Activated T-helper 1 cell treated with anti-CD3 and anti-CD28 coated beads, Interleukin-2, amount 50 U/mL, for 16 hours (primary cell): ENCODE data around the gene JPH3.
A peak's percentile ranks its signal among the peaks of the same experiment; 100 is the strongest.
"Not testable (repeated sequence)": the region's sequence is repeated elsewhere in the genome, so short reads cannot be mapped to it uniquely, and the experiment has no call there.

Experiments
- DNase-seq, 2 donors: peaks; one replicate each; pipeline ENCODE4 v3.0.0-alpha.2; 2020; ENCODE audit warnings: low read depth in 1 of 2, low spot score in 1 of 2

The JPH3 gene

GRCh38 chr16:87709677-87710076 is 107.4 kb downstream of the JPH3 start:
- no peak for DNase-seq

- DNase-seq = no peak
Measured at GRCh38 chr16:87710887-87711286, 108.6 kb downstream of the JPH3 start.

GRCh38 chr16:87712184-87712762 is 110.0 kb downstream of the JPH3 start:
- no peak for DNase-seq

- DNase-seq = peak; percentile 15 to 25
Measured at GRCh38 chr16:87713451-87714229, 111.3 kb downstream of the JPH3 start.

- DNase-seq = no peak
Measured at GRCh38 chr16:87715231-87715630, 112.9 kb downstream of the JPH3 start.

- no peak for DNase-seq
Measured at GRCh38 chr16:87715658-87716057, 113.3 kb downstream of the JPH3 start.

- DNase-seq = not testable (repeated sequence)
Measured at GRCh38 chr16:87718831-87719230, 116.5 kb downstream of the JPH3 start.

- no peak for DNase-seq
Measured at GRCh38 chr16:87720446-87720845, 118.1 kb downstream of the JPH3 start.

GRCh38 chr16:87721622-87722585 is 119.6 kb downstream of the JPH3 start:
- DNase-seq = no peak

GRCh38 chr16:87722590-87723225 is 120.4 kb downstream of the JPH3 start:
- no peak for DNase-seq

GRCh38 chr16:87723226-87723623 is 120.9 kb downstream of the JPH3 start:
- DNase-seq = no peak

- no peak for DNase-seq
Measured at GRCh38 chr16:87724490-87725291, 122.4 kb downstream of the JPH3 start.

GRCh38 chr16:87725596-87726235 is 123.4 kb downstream of the JPH3 start:
- no peak for DNase-seq

GRCh38 chr16:87726577-87726976 is 124.3 kb downstream of the JPH3 start:
- not testable (repeated sequence) for DNase-seq

GRCh38 chr16:87727346-87727745 is 125.0 kb downstream of the JPH3 start:
- no peak for DNase-seq

- DNase-seq = no peak
Measured at GRCh38 chr16:87728026-87728425, 125.7 kb downstream of the JPH3 start.

- no peak for DNase-seq
Measured at GRCh38 chr16:87729266-87729954, 127.1 kb downstream of the JPH3 start.

- no peak for DNase-seq
Measured at GRCh38 chr16:87731607-87732006, 129.3 kb downstream of the JPH3 start.

GRCh38 chr16:87733190-87733589 is 130.9 kb downstream of the JPH3 start:
- no peak for DNase-seq
